Activated effector memory CD4-positive, alpha-beta T cell treated with Interleukin-2 at 50 U/mL for 16 hours (primary cell): ENCODE data around the gene PRKCB.
"Not testable (repeated sequence)": the region's sequence is repeated elsewhere in the genome, so short reads cannot be mapped to it uniquely, and the experiment has no call there.

Experiments
- DNase-seq: peaks from one replicate; pipeline ENCODE4 v3.0.0-alpha.2; 2020

PRKCB gene

GRCh38 chr16:24053099-24053946, 217.5 kb downstream of the PRKCB start:
- DNase-seq: no peak

- DNase-seq: no peak
These were observed 219.1 kb downstream of the PRKCB start for GRCh38 chr16:24054741-24055491.

- DNase-seq: no peak
These were observed 226.6 kb downstream of the PRKCB start for GRCh38 chr16:24062270-24062817.

GRCh38 chr16:24069036-24069590, 233.3 kb downstream of the PRKCB start:
- no peak for DNase-seq

- DNase-seq: no peak
These were observed 235.1 kb downstream of the PRKCB start for GRCh38 chr16:24070851-24071250.

GRCh38 chr16:24071666-24072360, 236.0 kb downstream of the PRKCB start:
- no peak for DNase-seq

- no peak for DNase-seq
These were observed 237.5 kb downstream of the PRKCB start for GRCh38 chr16:24073321-24073720.

- DNase-seq: no peak
These were observed 238.8 kb downstream of the PRKCB start for GRCh38 chr16:24074574-24074973.

- no peak for DNase-seq
These were observed 239.5 kb downstream of the PRKCB start for GRCh38 chr16:24075302-24075701.

GRCh38 chr16:24075931-24076716, 240.3 kb downstream of the PRKCB start:
- DNase-seq: no peak

- no peak for DNase-seq
These were observed 241.5 kb downstream of the PRKCB start for GRCh38 chr16:24077292-24077691.

GRCh38 chr16:24077966-24078365, 242.2 kb downstream of the PRKCB start:
- no peak for DNase-seq

GRCh38 chr16:24085666-24086065, 249.9 kb downstream of the PRKCB start:
- no peak for DNase-seq

GRCh38 chr16:24087891-24088410, 252.2 kb downstream of the PRKCB start:
- DNase-seq: no peak

GRCh38 chr16:24088767-24089166, 253.0 kb downstream of the PRKCB start:
- no peak for DNase-seq

- no peak for DNase-seq
These were observed 255.3 kb downstream of the PRKCB start for GRCh38 chr16:24091125-24091524.

- no peak for DNase-seq
These were observed 257.3 kb downstream of the PRKCB start for GRCh38 chr16:24093049-24093448.

GRCh38 chr16:24094660-24095059, 258.9 kb downstream of the PRKCB start:
- no peak for DNase-seq

GRCh38 chr16:24098896-24099295, 263.1 kb downstream of the PRKCB start:
- DNase-seq: no peak

GRCh38 chr16:24101431-24101830, 265.6 kb downstream of the PRKCB start:
- DNase-seq: no peak

- no peak for DNase-seq
These were observed 266.5 kb downstream of the PRKCB start for GRCh38 chr16:24102209-24102660.

- DNase-seq: not testable (repeated sequence)
These were observed 269.7 kb downstream of the PRKCB start for GRCh38 chr16:24105471-24105870.
